Stimulated activated naive CD8-positive, alpha-beta T cell treated with anti-CD3 and anti-CD28 coated beads, Interleukin-15, amount 100 ng/mL, for 72 hours (primary cell): ENCODE measurements around the gene VTI1A.
A peak's percentile ranks its signal among the peaks of the same experiment; 100 is the strongest.

Experiments used
- ATAC-seq: fragments of 150-1000 bp; cut with Tn5 transposase; 2 replicates; pipeline ENCODE4 v1.10.0; 2021; ENCODE audit warnings: mild to moderate bottlenecking, moderate library complexity
- DNase-seq, 2 donors: peaks; one replicate each; pipeline ENCODE4 v3.0.0; 2021 to 2022
- H3K27ac Mint-ChIP-seq, 2 donors: one replicate each; pipeline ENCODE4 v1.8.0; 2022; ENCODE audit warnings: mild to moderate bottlenecking in 2 of 2, mixed read lengths in 2 of 2, moderate library complexity in 2 of 2
- H3K27me3 Mint-ChIP-seq: one replicate; pipeline ENCODE4 v1.8.0; 2022; ENCODE audit warnings: mixed read lengths
- H3K4me1 Mint-ChIP-seq: one replicate; pipeline ENCODE4 v1.8.0; 2022; ENCODE audit warnings: mild to moderate bottlenecking, mixed read lengths
- H3K4me3 Mint-ChIP-seq, 2 donors: one replicate each; pipeline ENCODE4 v1.8.0; 2022; ENCODE audit warnings: mild to moderate bottlenecking in 2 of 2, mixed read lengths in 2 of 2, moderate library complexity in 1 of 2
- H3K9me3 Mint-ChIP-seq, 2 donors: one replicate each; pipeline ENCODE4 v1.8.0; 2022; ENCODE audit warnings: mixed read lengths in 2 of 2

The VTI1A gene

GRCh38 chr10:112700215-112700671 is 253.2 kb downstream of the VTI1A start:
- H3K27me3 Mint-ChIP-seq: no peaks in the 10 kb centered on the region
- no peak overlapping the region for H3K27ac Mint-ChIP-seq
- H3K4me3 Mint-ChIP-seq: no peak overlapping the region
- no peaks in the 10 kb centered on the region for H3K9me3 Mint-ChIP-seq
- ATAC-seq (no peak), DNase-seq (no peak)
- H3K4me1 Mint-ChIP-seq: peaks cover 1% of the 10 kb centered on the region

GRCh38 chr10:112701211-112701877 is 254.3 kb downstream of the VTI1A start:
- H3K27me3 Mint-ChIP-seq: no peaks in the 10 kb centered on the region
- H3K4me3 Mint-ChIP-seq: no peak overlapping the region
- H3K9me3 Mint-ChIP-seq: no peaks in the 10 kb centered on the region
- no peak for ATAC-seq
- H3K4me1 Mint-ChIP-seq: peaks cover 6% of the 10 kb centered on the region
- no peak overlapping the region for H3K27ac Mint-ChIP-seq
- DNase-seq: no peak

- ATAC-seq: no peak
- Mint-ChIP-seq H3K27ac (no peak overlapping the region), H3K4me1 (peaks cover 6% of the 10 kb centered on the region)
Observed at GRCh38 chr10:112701878-112702255, 254.9 kb downstream of the VTI1A start.

GRCh38 chr10:112706577-112706976 is 259.6 kb downstream of the VTI1A start:
- ATAC-seq (peak; percentile 48), DNase-seq (peak in 1 of 2 donors; percentile 6)
- peaks cover 6% of the 10 kb centered on the region for H3K4me1 Mint-ChIP-seq
- no peaks in the 10 kb centered on the region for H3K27me3 Mint-ChIP-seq
- no peaks in the 10 kb centered on the region for H3K9me3 Mint-ChIP-seq
- no peak overlapping the region for H3K4me3 Mint-ChIP-seq
- no peak overlapping the region for H3K27ac Mint-ChIP-seq

More at GRCh38 chr10:112701878-112702255, 254.9 kb downstream of the VTI1A start:
- Mint-ChIP-seq H3K4me3 (no peak overlapping the region), H3K9me3 (no peaks in the 10 kb centered on the region), H3K27me3 (no peaks in the 10 kb centered on the region)
- DNase-seq: no peak

- DNase-seq: no peak
- Mint-ChIP-seq H3K4me3 (no peak overlapping the region), H3K27ac (no peak overlapping the region), H3K9me3 (no peaks in the 10 kb centered on the region), H3K4me1 (peaks cover 6% of the 10 kb centered on the region), H3K27me3 (no peaks in the 10 kb centered on the region)
- ATAC-seq: no peak
Observed at GRCh38 chr10:112708461-112708860, 261.4 kb downstream of the VTI1A start.

GRCh38 chr10:112710528-112710927 is 263.5 kb downstream of the VTI1A start:
- Mint-ChIP-seq H3K27ac (no peak overlapping the region), H3K4me3 (no peak overlapping the region), H3K27me3 (no peaks in the 10 kb centered on the region), H3K9me3 (no peaks in the 10 kb centered on the region), H3K4me1 (peaks cover 1% of the 10 kb centered on the region)
- ATAC-seq (no peak), DNase-seq (no peak)

GRCh38 chr10:112711366-112711765 is 264.4 kb downstream of the VTI1A start:
- no peak overlapping the region for H3K27ac Mint-ChIP-seq

GRCh38 chr10:112712536-112712935 is 265.5 kb downstream of the VTI1A start:
- no peaks in the 10 kb centered on the region for H3K27me3 Mint-ChIP-seq
- DNase-seq (no peak), ATAC-seq (no peak)
- no peak overlapping the region for H3K4me3 Mint-ChIP-seq
- H3K9me3 Mint-ChIP-seq: no peaks in the 10 kb centered on the region
- no peak overlapping the region for H3K27ac Mint-ChIP-seq
- no peaks in the 10 kb centered on the region for H3K4me1 Mint-ChIP-seq

More at GRCh38 chr10:112711366-112711765, 264.4 kb downstream of the VTI1A start:
- no peak for ATAC-seq
- Mint-ChIP-seq H3K27me3 (no peaks in the 10 kb centered on the region), H3K4me1 (no peaks in the 10 kb centered on the region), H3K9me3 (no peaks in the 10 kb centered on the region), H3K4me3 (no peak overlapping the region)
- no peak for DNase-seq

GRCh38 chr10:112713411-112713810 is 266.4 kb downstream of the VTI1A start:
- DNase-seq (no peak), ATAC-seq (no peak)
- H3K4me3 Mint-ChIP-seq: no peak overlapping the region
- no peak overlapping the region for H3K27ac Mint-ChIP-seq
- H3K27me3 Mint-ChIP-seq: no peaks in the 10 kb centered on the region
- no peaks in the 10 kb centered on the region for H3K4me1 Mint-ChIP-seq
- no peaks in the 10 kb centered on the region for H3K9me3 Mint-ChIP-seq

GRCh38 chr10:112715581-112715980 is 268.6 kb downstream of the VTI1A start:
- Mint-ChIP-seq H3K4me3 (no peak overlapping the region), H3K4me1 (no peaks in the 10 kb centered on the region), H3K27ac (no peak overlapping the region), H3K9me3 (no peaks in the 10 kb centered on the region), H3K27me3 (no peaks in the 10 kb centered on the region)
- DNase-seq (no peak), ATAC-seq (no peak)

- Mint-ChIP-seq H3K27ac (no peak overlapping the region), H3K9me3 (no peaks in the 10 kb centered on the region), H3K4me1 (no peaks in the 10 kb centered on the region), H3K4me3 (no peak overlapping the region), H3K27me3 (no peaks in the 10 kb centered on the region)
- DNase-seq (no peak), ATAC-seq (no peak)
Observed at GRCh38 chr10:112716076-112716475, 269.1 kb downstream of the VTI1A start.

GRCh38 chr10:112716924-112717413 is 270.0 kb downstream of the VTI1A start:
- Mint-ChIP-seq H3K27ac (peak overlapping the region in 1 of 2 donors; percentile 36), H3K9me3 (no peaks in the 10 kb centered on the region), H3K4me3 (no peak overlapping the region), H3K4me1 (no peaks in the 10 kb centered on the region), H3K27me3 (no peaks in the 10 kb centered on the region)
- no peak for ATAC-seq
- no peak for DNase-seq

- no peaks in the 10 kb centered on the region for H3K9me3 Mint-ChIP-seq
Observed at GRCh38 chr10:112720178-112720577, 273.2 kb downstream of the VTI1A start.

GRCh38 chr10:112721080-112721698 is 274.2 kb downstream of the VTI1A start:
- DNase-seq (no peak), ATAC-seq (no peak)
- Mint-ChIP-seq H3K27ac (no peak overlapping the region), H3K27me3 (no peaks in the 10 kb centered on the region), H3K4me3 (no peak overlapping the region), H3K4me1 (no peaks in the 10 kb centered on the region), H3K9me3 (no peaks in the 10 kb centered on the region)

More at GRCh38 chr10:112720178-112720577, 273.2 kb downstream of the VTI1A start:
- ATAC-seq: no peak
- H3K4me1 Mint-ChIP-seq: no peaks in the 10 kb centered on the region
- H3K27me3 Mint-ChIP-seq: no peaks in the 10 kb centered on the region
- no peak overlapping the region for H3K4me3 Mint-ChIP-seq
- H3K27ac Mint-ChIP-seq: no peak overlapping the region
- no peak for DNase-seq

GRCh38 chr10:112722758-112723157 is 275.7 kb downstream of the VTI1A start:
- DNase-seq (no peak), ATAC-seq (no peak)
- Mint-ChIP-seq H3K4me3 (no peak overlapping the region), H3K27ac (no peak overlapping the region), H3K9me3 (no peaks in the 10 kb centered on the region), H3K4me1 (no peaks in the 10 kb centered on the region), H3K27me3 (no peaks in the 10 kb centered on the region)

GRCh38 chr10:112723876-112724275 is 276.9 kb downstream of the VTI1A start:
- Mint-ChIP-seq H3K27me3 (no peaks in the 10 kb centered on the region), H3K4me1 (no peaks in the 10 kb centered on the region), H3K4me3 (no peak overlapping the region), H3K27ac (no peak overlapping the region), H3K9me3 (no peaks in the 10 kb centered on the region)
- ATAC-seq: no peak
- DNase-seq: no peak
